HepG2 (cell line): Measurements from ENCODE around the gene CCDC88A. TPM values are rescaled to one million over a fixed set of nuclear protein-coding genes. Genes with fewer than 3 reads are reported as not detected.

Experiments used
- ATAC-seq: fragments of 200-7000 bp; cut with Tn5 transposase; 3 replicates; pipeline ENCODE4 v1.9.1; 2020; ENCODE audit warnings: mild to moderate bottlenecking, moderate library complexity
- BruUV-seq: library from RNA; stranded (reverse); fragments of 400-500 nt; replicated peaks from 2 replicates; lab custom pipeline; 2021; lab: Mats Ljungman, UMichigan
- CTCF ChIA-PET: fragments of 300-600 bp; formaldehyde crosslinking; extraction: SDS; loops from one replicate; lab custom pipeline; 2021; ENCODE audit warnings: low total read pairs, inconsistent platforms, low intra/inter-chr PET ratio; lab: Yijun Ruan, JAX
- POLR2A ChIA-PET: fragments of 350-600 bp; sonication (Branson Sonifier 250); formaldehyde crosslinking; loops from one replicate; lab custom pipeline; 2020; ENCODE audit warnings: antibody characterized with exemption, inconsistent platforms; lab: Yijun Ruan, JAX
- DNase-seq: peaks from one replicate; pipeline ENCODE4 v3.0.0-alpha.2; 2015; ENCODE audit warnings: low spot score
- FAIRE-seq: peaks from 3 replicates; lab custom pipeline; 2011; peaks lifted over from hg19 to GRCh38; lab: Jason Lieb, UNC
- H2AFZ ChIP-seq: one replicate; pipeline ENCODE4 v1.6.1; 2011; ENCODE audit warnings: low read length, inconsistent platforms
- H3K27ac ChIP-seq: fragments of 300-600 bp; 3 replicates; pipeline ENCODE4 v1.8.0; 2011; ENCODE audit warnings: mixed run types, mild to moderate bottlenecking, mixed read lengths, low read length, inconsistent platforms; ENCODE audit not compliant: insufficient read depth; ENCODE audit errors: extremely low read length
- H3K27me3 ChIP-seq, 2 experiments: fragments of 200-600 bp in 1 of 2; 2 replicates in 1 of 2; 3 replicates in 1 of 2; pipeline versions ENCODE4 v1.6.0 to v1.8.0; 2011; ENCODE audit warnings: low read length in 2 of 2, mild to moderate bottlenecking in 2 of 2, moderate library complexity in 2 of 2, inconsistent platforms in 1 of 2; ENCODE audit not compliant: insufficient read depth in 2 of 2, control insufficient read depth in 1 of 2
- H3K36me3 ChIP-seq, 2 experiments: fragments of 200-600 bp in 1 of 2; replicated peaks in 1 of 2; 2 replicates in 1 of 2; 3 replicates in 1 of 2; pipeline versions ENCODE4 v1.5.1 to v1.8.0; 2011; ENCODE audit warnings: low read length in 2 of 2, inconsistent platforms in 1 of 2; ENCODE audit not compliant: insufficient read depth in 2 of 2, control insufficient read depth in 1 of 2
- H3K4me1 ChIP-seq: 2 replicates; pipeline ENCODE4 v1.5.1; 2012; ENCODE audit warnings: low read length, inconsistent platforms; ENCODE audit not compliant: insufficient read depth
- H3K4me2 ChIP-seq: 2 replicates; pipeline ENCODE4 v1.6.0; 2011; ENCODE audit warnings: low read depth, low read length, inconsistent platforms
- H3K4me3 ChIP-seq, 3 experiments: fragments of 200-600 bp in 1 of 3; sonication (generic), shearing (Covaris generic) in 1 of 3; replicated peaks in 1 of 3; 2 replicates each; pipeline ENCODE4 v1.5.1; 2011 to 2016; ENCODE audit warnings: low read length in 3 of 3, inconsistent platforms in 2 of 3, low read depth in 2 of 3, mild to moderate bottlenecking in 2 of 3, control low read depth in 1 of 3, mixed read lengths in 1 of 3; ENCODE audit not compliant: insufficient read depth in 1 of 3
- H3K79me2 ChIP-seq: one replicate; pipeline ENCODE4 v1.6.1; 2011; ENCODE audit warnings: low read length, inconsistent platforms; ENCODE audit not compliant: insufficient read depth
- H3K9ac ChIP-seq: 2 replicates; pipeline ENCODE4 v1.6.0; 2011; ENCODE audit warnings: mild to moderate bottlenecking, low read depth, low read length, inconsistent platforms; ENCODE audit not compliant: insufficient read depth
- H3K9me3 ChIP-seq: 2 replicates; pipeline ENCODE4 v1.5.1; 2012; ENCODE audit warnings: mild to moderate bottlenecking, low read length
- H4K20me1 ChIP-seq: 2 replicates; pipeline ENCODE4 v1.6.0; 2011; ENCODE audit warnings: inconsistent platforms, mild to moderate bottlenecking, low read length, moderate library complexity; ENCODE audit not compliant: insufficient read depth
- FOXO4 ChIP-seq: sonication (generic); formaldehyde crosslinking; conservative IDR thresholded peaks from 2 replicates; pipeline ENCODE4 v1.8.1; 2023; ENCODE audit warnings: missing genetic modification reagents
- MIER2 ChIP-seq: IDR thresholded peaks from 2 replicates; pipeline ENCODE4 v1.6.1; 2016; ENCODE audit warnings: missing biosample characterization, missing genetic modification reagents
- NFIC ChIP-seq: IDR thresholded peaks from 2 replicates; pipeline ENCODE4 v1.6.1; 2012; ENCODE audit warnings: mild to moderate bottlenecking, low read length, inconsistent platforms
- STAG1 ChIP-seq: sonication (generic); formaldehyde crosslinking; IDR thresholded peaks from 2 replicates; pipeline ENCODE4 v1.4.0; 2020; ENCODE audit warnings: missing genetic modification reagents
- ZNF124 ChIP-seq: sonication (generic); formaldehyde crosslinking; IDR thresholded peaks from 2 replicates; pipeline ENCODE4 v1.4.0; 2020; ENCODE audit warnings: missing genetic modification reagents
- ZNF232 ChIP-seq: sonication (generic); formaldehyde crosslinking; IDR thresholded peaks from 2 replicates; pipeline ENCODE4 v1.4.0; 2020; ENCODE audit warnings: missing genetic modification reagents, borderline replicate concordance
- ZNF326 ChIP-seq: sonication (generic); formaldehyde crosslinking; IDR thresholded peaks from 2 replicates; pipeline ENCODE4 v1.4.0; 2020; ENCODE audit warnings: missing genetic modification reagents, borderline replicate concordance
- ZNF652 ChIP-seq: IDR thresholded peaks from 2 replicates; pipeline ENCODE4 v1.6.1; 2016; ENCODE audit warnings: low read depth, borderline replicate concordance
- ZNF841 ChIP-seq: sonication (generic); formaldehyde crosslinking; IDR thresholded peaks from 2 replicates; pipeline ENCODE4 v1.8.1; 2023; ENCODE audit warnings: missing genetic modification reagents, borderline replicate concordance
- WGBS: methylation state at CpG from one replicate; pipeline ENCODE4 v1.1.6; 2017; ENCODE audit warnings: low lambda C conversion rate; 5-methylcytosine and 5-hydroxymethylcytosine counted together
- in situ Hi-C: cut with HindIII; loops from 2 replicates; pipeline ENCODE4 v1.10.0; 2017; ENCODE audit warnings: low pct_unique_long_range_greater_than_20kb; ENCODE audit not compliant: extremely low pct_ligation_motif_present
- intact Hi-C: fragments of 100-400 bp; cut with micrococcal nuclease; formaldehyde crosslinking; loops from one replicate; pipeline ENCODE4 v1.10.0; 2022; ENCODE audit not compliant: unreplicated experiment
- polyA plus RNA-seq, 8 experiments: library from polyadenylated mRNA; depleted of rRNA in 3 of 8; stranded (reverse) in 7 of 8; unstranded in 1 of 8; fragments of >200 nt; fragmentation: Illumina TruSeq in 4 of 8; extraction: Trizol in 4 of 8; gene quantifications; 2 replicates each; pipeline versions ENCODE4 v1.2.1 to v1.2.3, GENCODE V29; 2011 to 2016; ENCODE audit warnings: low read depth in 4 of 8, missing spikeins in 1 of 8, mixed read lengths in 1 of 8; ENCODE audit not compliant: insufficient read depth in 1 of 8
- total RNA-seq, 5 experiments: library from RNA; depleted of rRNA; stranded (reverse); fragments of >200 nt; fragmentation: Illumina TruSeq; extraction: Trizol; gene quantifications; 2 replicates each; pipeline ENCODE4 v1.2.3, GENCODE V29; 2016; ENCODE audit warnings: low read depth in 1 of 5
- TF ChIP-seq, protein P1 (sequence below): sonication (generic); formaldehyde crosslinking; IDR thresholded peaks from 2 replicates; pipeline ENCODE4 v1.5.0; 2020; ENCODE audit warnings: missing genetic modification reagents
- TF ChIP-seq, protein P2 (sequence below): IDR thresholded peaks from 2 replicates; pipeline ENCODE4 v1.6.1; 2016; ENCODE audit warnings: low read depth

CCDC88A gene
- total and polyA plus RNA-seq, 2 of the 13 experiments (the other 11 are each of a cell fraction or from before 2014, with no cell fraction given): 43.2 to 84.1 TPM

DNA sequence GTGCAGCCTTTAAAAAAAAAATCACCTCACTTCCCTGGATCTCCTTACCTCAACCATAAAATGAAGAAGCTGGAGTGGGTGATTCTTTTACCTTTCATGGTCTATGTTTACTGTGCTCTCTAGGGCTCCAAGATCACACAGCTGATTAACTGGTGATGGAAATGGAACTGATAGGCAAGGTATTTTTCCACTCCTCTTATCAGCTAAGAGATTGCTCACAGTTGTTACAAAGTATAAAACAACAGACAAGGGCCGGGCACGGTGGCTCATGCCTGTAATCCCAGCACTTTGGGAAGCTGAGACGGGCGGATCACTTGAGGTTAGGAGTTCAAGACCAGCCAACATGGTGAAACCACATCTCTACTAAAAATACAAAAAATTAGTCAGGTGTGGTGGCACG is 172.6 kb downstream of the CCDC88A start:
- Histone ChIP-seq H3K79me2 (no peaks in the 10 kb centered on the region), H3K4me2 (no peak overlapping the region), H3K9ac (no peak overlapping the region), H4K20me1 (no peaks in the 10 kb centered on the region), H3K36me3 (peaks cover 9 to 73% of the 10 kb centered on the region in 2 experiments), H3K27ac (no peak overlapping the region), H3K4me1 (peaks cover 15% of the 10 kb centered on the region), H3K9me3 (no peaks in the 10 kb centered on the region), H2AFZ (no peak overlapping the region), H3K27me3 (no peaks in the 10 kb centered on the region)
- in situ Hi-C loops (no loop called here), intact Hi-C loops (no loop called here)
- POLR2A ChIA-PET: no interaction called here
- DNase-seq: no peak
- no peak for ATAC-seq
- TF ChIP-seq NFIC: no peak
- no peak for TF ChIP-seq ZNF326 (CRISPR knock-in tag)
- TF ChIP-seq, protein P1, sequence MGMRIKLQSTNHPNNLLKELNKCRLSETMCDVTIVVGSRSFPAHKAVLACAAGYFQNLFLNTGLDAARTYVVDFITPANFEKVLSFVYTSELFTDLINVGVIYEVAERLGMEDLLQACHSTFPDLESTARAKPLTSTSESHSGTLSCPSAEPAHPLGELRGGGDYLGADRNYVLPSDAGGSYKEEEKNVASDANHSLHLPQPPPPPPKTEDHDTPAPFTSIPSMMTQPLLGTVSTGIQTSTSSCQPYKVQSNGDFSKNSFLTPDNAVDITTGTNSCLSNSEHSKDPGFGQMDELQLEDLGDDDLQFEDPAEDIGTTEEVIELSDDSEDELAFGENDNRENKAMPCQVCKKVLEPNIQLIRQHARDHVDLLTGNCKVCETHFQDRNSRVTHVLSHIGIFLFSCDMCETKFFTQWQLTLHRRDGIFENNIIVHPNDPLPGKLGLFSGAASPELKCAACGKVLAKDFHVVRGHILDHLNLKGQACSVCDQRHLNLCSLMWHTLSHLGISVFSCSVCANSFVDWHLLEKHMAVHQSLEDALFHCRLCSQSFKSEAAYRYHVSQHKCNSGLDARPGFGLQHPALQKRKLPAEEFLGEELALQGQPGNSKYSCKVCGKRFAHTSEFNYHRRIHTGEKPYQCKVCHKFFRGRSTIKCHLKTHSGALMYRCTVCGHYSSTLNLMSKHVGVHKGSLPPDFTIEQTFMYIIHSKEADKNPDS (CRISPR knock-in tag): no peak
- no peak for TF ChIP-seq ZNF652 (CRISPR knock-in tag)
- TF ChIP-seq ZNF841 (CRISPR knock-in tag): no peak
- TF ChIP-seq FOXO4 (CRISPR knock-in tag): no peak
- TF ChIP-seq ZNF232 (CRISPR knock-in tag): no peak
- no peak for TF ChIP-seq ZNF124 (CRISPR knock-in tag)
- TF ChIP-seq MIER2 (CRISPR knock-in tag): no peak
- TF ChIP-seq STAG1 (CRISPR knock-in tag): no peak
- TF ChIP-seq, protein P2, sequence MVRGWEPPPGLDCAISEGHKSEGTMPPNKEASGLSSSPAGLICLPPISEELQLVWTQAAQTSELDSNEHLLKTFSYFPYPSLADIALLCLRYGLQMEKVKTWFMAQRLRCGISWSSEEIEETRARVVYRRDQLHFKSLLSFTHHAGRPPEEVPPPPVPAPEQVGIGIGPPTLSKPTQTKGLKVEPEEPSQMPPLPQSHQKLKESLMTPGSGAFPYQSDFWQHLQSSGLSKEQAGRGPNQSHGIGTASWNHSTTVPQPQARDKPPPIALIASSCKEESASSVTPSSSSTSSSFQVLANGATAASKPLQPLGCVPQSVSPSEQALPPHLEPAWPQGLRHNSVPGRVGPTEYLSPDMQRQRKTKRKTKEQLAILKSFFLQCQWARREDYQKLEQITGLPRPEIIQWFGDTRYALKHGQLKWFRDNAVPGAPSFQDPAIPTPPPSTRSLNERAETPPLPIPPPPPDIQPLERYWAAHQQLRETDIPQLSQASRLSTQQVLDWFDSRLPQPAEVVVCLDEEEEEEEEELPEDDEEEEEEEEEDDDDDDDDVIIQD (CRISPR knock-in tag): no peak
- TF ChIP-seq, all 625 proteins: peak for 0
- no peak for FAIRE-seq
- WGBS: 83% methylated on average over 5 of the region's 5 CpGs
- no peak overlapping the region for H3K4me3 ChIP-seq
- BruUV-seq: no TSS peak
- CTCF ChIA-PET: no interaction called here
